A549 (cell line): ENCODE measurements around the gene ARIH2. TPM values are rescaled to one million over a fixed set of nuclear protein-coding genes. Genes with fewer than 3 reads are reported as not detected.
"Not testable (repeated sequence)": the region's sequence is repeated elsewhere in the genome, so short reads cannot be mapped to it uniquely, and the experiment has no call there.

Experiments
- ATAC-seq, 2 experiments: fragments of 200-7000 bp in 1 of 2; fragments of >200 bp in 1 of 2; cut with Nextera tagmentation in 1 of 2; cut with Tn5 transposase in 1 of 2; 3 replicates each; pipeline versions ENCODE4 v1.8.0 to v1.9.1; 2018 to 2020; ENCODE audit warnings: mild to moderate bottlenecking in 1 of 2, moderate library complexity in 1 of 2
- CTCF ChIA-PET: fragments of 300-600 bp; sonication (Branson Sonifier 250); formaldehyde crosslinking; extraction: SDS; loops from one replicate; lab custom pipeline; 2021; ENCODE audit warnings: antibody characterized with exemption, inconsistent platforms; lab: Yijun Ruan, JAX
- POLR2A ChIA-PET: fragments of 350-600 bp; formaldehyde crosslinking; extraction: SDS; loops from one replicate; lab custom pipeline; 2021; ENCODE audit warnings: antibody characterized with exemption, inconsistent platforms; lab: Yijun Ruan, JAX
- DNase-seq, 2 experiments: peaks; one replicate each; pipeline versions ENCODE4 v3.0.0 to v3.0.0-alpha.2; 2011 to 2016; ENCODE audit warnings: low read depth in 1 of 2, low spot score in 1 of 2
- FAIRE-seq: peaks from 2 replicates; lab custom pipeline; 2011; peaks lifted over from hg19 to GRCh38; lab: Jason Lieb, UNC
- H3K27ac ChIP-seq, 2 experiments: fragments of >200 bp; sonication (Bioruptor Twin); formaldehyde crosslinking; 3 replicates each; pipeline ENCODE4 v1.5.1; 2016 to 2017
- H3K4me1 ChIP-seq: fragments of >200 bp; sonication (Bioruptor Twin); formaldehyde crosslinking; 3 replicates; pipeline ENCODE4 v1.6.1; 2016
- H3K4me2 ChIP-seq: fragments of >200 bp; sonication (Bioruptor Twin); formaldehyde crosslinking; 3 replicates; pipeline ENCODE4 v1.6.1; 2016
- H3K4me3 ChIP-seq: fragments of >200 bp; sonication (Bioruptor Twin); formaldehyde crosslinking; 3 replicates; pipeline ENCODE4 v1.5.1; 2016
- H3K9me3 ChIP-seq: fragments of >200 bp; sonication (Bioruptor Twin); formaldehyde crosslinking; 3 replicates; pipeline ENCODE4 v1.6.1; 2016
- EP300 ChIP-seq, 2 experiments: fragments of >200 bp; sonication (Bioruptor Twin); formaldehyde crosslinking; IDR thresholded peaks; 2 replicates in 1 of 2; 3 replicates in 1 of 2; pipeline ENCODE4 v1.6.1; 2016 to 2017
- FOSB ChIP-seq: fragments of 250-450 bp; sonication (Bioruptor Pico); IDR thresholded peaks from 2 replicates; pipeline ENCODE4 v1.5.0; 2020; ENCODE audit warnings: mild to moderate bottlenecking, moderate library complexity
- HDAC2 ChIP-seq: fragments of 200-600 bp; sonication (generic); IDR thresholded peaks from 2 replicates; pipeline ENCODE4 v1.6.1; 2016
- HOXA7 ChIP-seq: fragments of 250-450 bp; sonication (Bioruptor Pico); IDR thresholded peaks from 2 replicates; pipeline ENCODE4 v1.5.0; 2020; ENCODE audit warnings: mild to moderate bottlenecking, moderate library complexity
- HOXB13 ChIP-seq: fragments of 250-450 bp; sonication (Bioruptor Pico); IDR thresholded peaks from 2 replicates; pipeline ENCODE4 v1.5.0; 2020; ENCODE audit warnings: low read depth, mild to moderate bottlenecking, moderate library complexity
- JUN ChIP-seq, 2 experiments: fragments of >200 bp; sonication (Bioruptor Twin); formaldehyde crosslinking; IDR thresholded peaks; 2 replicates in 1 of 2; 3 replicates in 1 of 2; pipeline ENCODE4 v1.6.1; 2016 to 2017
- KDM1A ChIP-seq: fragments of 200-600 bp; sonication (generic); IDR thresholded peaks from 2 replicates; pipeline ENCODE4 v1.6.1; 2016; ENCODE audit warnings: low read depth, mild to moderate bottlenecking
- MAFK ChIP-seq: fragments of 450-650 bp; IDR thresholded peaks from 2 replicates; pipeline ENCODE4 v1.6.1; 2014; ENCODE audit not compliant: partially characterized antibody
- MAZ ChIP-seq: fragments of 150-350 bp; IDR thresholded peaks from 2 replicates; pipeline ENCODE4 v1.6.1; 2014; ENCODE audit warnings: antibody characterized with exemption, low read depth, low read length, borderline replicate concordance
- PHF8 ChIP-seq: fragments of 200-600 bp; sonication (generic); IDR thresholded peaks from 2 replicates; pipeline ENCODE4 v1.6.1; 2016; ENCODE audit warnings: low read depth, mild to moderate bottlenecking, antibody characterized with exemption, moderate library complexity, borderline replicate concordance
- POLR2A ChIP-seq: IDR thresholded peaks from 2 replicates; pipeline ENCODE4 v1.6.1; 2012; ENCODE audit warnings: mild to moderate bottlenecking, low read length
- RAD21 ChIP-seq, 2 experiments: fragments of >200 bp in 1 of 2; sonication (Bioruptor Twin) in 1 of 2; formaldehyde crosslinking in 1 of 2; IDR thresholded peaks in 1 of 2; conservative IDR thresholded peaks in 1 of 2; 2 replicates in 1 of 2; 3 replicates in 1 of 2; pipeline ENCODE4 v1.6.1; 2012 to 2018; ENCODE audit warnings: inconsistent platforms in 1 of 2
- RNF2 ChIP-seq: fragments of 200-600 bp; sonication (generic); IDR thresholded peaks from 2 replicates; pipeline ENCODE4 v1.6.1; 2016; ENCODE audit warnings: low read depth, mild to moderate bottlenecking, antibody characterized with exemption, moderate library complexity, borderline replicate concordance
- TP53 ChIP-seq: fragments of 250-450 bp; sonication (Bioruptor Pico); IDR thresholded peaks from 2 replicates; pipeline ENCODE4 v1.5.0; 2021; ENCODE audit warnings: mild to moderate bottlenecking, moderate library complexity
- ZNF302 ChIP-seq: fragments of 250-450 bp; sonication (Bioruptor Pico); IDR thresholded peaks from 2 replicates; pipeline ENCODE4 v1.9.0; 2021; ENCODE audit warnings: inconsistent platforms, mild to moderate bottlenecking, moderate library complexity
- WGBS: methylation state at CpG from one replicate; pipeline ENCODE4 v1.1.6; 2017; ENCODE audit errors: missing lambda C conversion rate; 5-methylcytosine and 5-hydroxymethylcytosine counted together
- polyA plus RNA-seq, 4 experiments: library from polyadenylated mRNA; depleted of rRNA in 3 of 4; stranded (reverse); fragments of >200 nt; fragmentation: RNase III in 1 of 4; extraction: RNeasy Plus Mini Kit Qiagen cat#74134 plus additional on column Dnase treatment in 1 of 4; gene quantifications; 2 replicates in 3 of 4; 3 replicates in 1 of 4; pipeline ENCODE4 v1.2.3, GENCODE V29; 2011 to 2017
- TF ChIP-seq, protein P1 (sequence below): fragments of >200 bp; sonication (Bioruptor Twin); formaldehyde crosslinking; IDR thresholded peaks from 3 replicates; pipeline ENCODE4 v1.6.1; 2016
- TF ChIP-seq, protein P2 (sequence below): IDR thresholded peaks from 2 replicates; pipeline ENCODE4 v1.6.1; 2012
- TF ChIP-seq, protein P3 (sequence below): fragments of >200 bp; sonication (Bioruptor Twin); formaldehyde crosslinking; IDR thresholded peaks from 2 replicates; pipeline ENCODE4 v1.6.1; 2016
- TF ChIP-seq, protein P4 (sequence below): fragments of 250-450 bp; sonication (Bioruptor Pico); IDR thresholded peaks from 2 replicates; pipeline ENCODE4 v1.5.0; 2021; ENCODE audit warnings: mild to moderate bottlenecking, moderate library complexity, borderline replicate concordance
- TF ChIP-seq, protein P5 (sequence below): fragments of 450-650 bp; IDR thresholded peaks from 2 replicates; pipeline ENCODE4 v1.6.1; 2014; ENCODE audit warnings: antibody characterized with exemption

ARIH2 gene
- polyA plus RNA-seq, 2 of the 4 experiments (the other 2 are of a cell fraction), result 52.4 to 88.8 TPM

DNA sequence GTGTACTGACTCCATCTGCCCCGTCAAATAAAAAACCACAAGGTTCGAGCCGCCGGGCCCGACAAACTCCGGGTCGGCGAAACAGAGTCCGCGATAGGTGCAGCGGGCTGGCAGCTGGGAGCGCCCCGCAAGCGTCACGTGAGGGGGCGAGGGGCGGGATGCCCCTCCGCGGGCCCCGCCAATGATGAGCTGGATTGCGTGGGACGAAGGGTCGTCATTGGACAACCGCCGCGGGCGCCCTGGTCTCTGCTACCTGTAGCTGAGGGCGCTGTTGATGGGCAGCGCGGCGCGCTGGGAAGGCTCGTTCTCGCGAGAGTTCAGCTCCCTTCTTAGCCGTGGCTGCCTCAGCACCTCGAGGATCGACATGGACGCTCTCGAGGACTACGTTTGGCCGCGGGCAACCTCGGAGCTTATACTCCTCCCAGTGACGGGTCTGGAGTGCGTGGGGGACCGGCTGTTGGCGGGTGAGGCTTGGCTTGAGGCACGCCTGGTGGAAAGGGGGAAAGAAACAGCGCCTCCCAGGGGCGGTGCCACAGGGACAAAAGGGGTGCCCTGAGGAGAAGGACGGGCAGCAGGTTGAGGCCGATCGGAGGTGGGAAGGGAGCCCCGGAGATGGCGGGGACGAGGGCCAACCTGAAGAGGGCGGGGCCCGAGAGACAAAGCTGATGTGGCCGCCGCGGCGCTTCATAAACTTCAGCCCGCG lies 88.6 kb downstream of the ARIH2 start, which contains the start of gene WDR6 (continued):
- TF ChIP-seq, protein P1, sequence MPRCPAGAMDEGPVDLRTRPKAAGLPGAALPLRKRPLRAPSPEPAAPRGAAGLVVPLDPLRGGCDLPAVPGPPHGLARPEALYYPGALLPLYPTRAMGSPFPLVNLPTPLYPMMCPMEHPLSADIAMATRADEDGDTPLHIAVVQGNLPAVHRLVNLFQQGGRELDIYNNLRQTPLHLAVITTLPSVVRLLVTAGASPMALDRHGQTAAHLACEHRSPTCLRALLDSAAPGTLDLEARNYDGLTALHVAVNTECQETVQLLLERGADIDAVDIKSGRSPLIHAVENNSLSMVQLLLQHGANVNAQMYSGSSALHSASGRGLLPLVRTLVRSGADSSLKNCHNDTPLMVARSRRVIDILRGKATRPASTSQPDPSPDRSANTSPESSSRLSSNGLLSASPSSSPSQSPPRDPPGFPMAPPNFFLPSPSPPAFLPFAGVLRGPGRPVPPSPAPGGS, result peak; percentile 66; the same call in 2 of the 3 replicates
- TF ChIP-seq HOXA7 (CRISPR knock-in tag), result peak; percentile 43; the same call in 1 of the 2 replicates
- TF ChIP-seq MAFK, result peak; percentile 18
- TF ChIP-seq HOXB13, result peak; percentile 31; the same call in 1 of the 2 replicates
- no peak for TF ChIP-seq KDM1A
- peak; percentile 40; the same call in 1 of the 2 replicates for TF ChIP-seq FOSB (CRISPR knock-in tag)
- TF ChIP-seq PHF8, result peak; percentile 56; the same call in 1 of the 2 replicates
- TF ChIP-seq, protein P2, sequence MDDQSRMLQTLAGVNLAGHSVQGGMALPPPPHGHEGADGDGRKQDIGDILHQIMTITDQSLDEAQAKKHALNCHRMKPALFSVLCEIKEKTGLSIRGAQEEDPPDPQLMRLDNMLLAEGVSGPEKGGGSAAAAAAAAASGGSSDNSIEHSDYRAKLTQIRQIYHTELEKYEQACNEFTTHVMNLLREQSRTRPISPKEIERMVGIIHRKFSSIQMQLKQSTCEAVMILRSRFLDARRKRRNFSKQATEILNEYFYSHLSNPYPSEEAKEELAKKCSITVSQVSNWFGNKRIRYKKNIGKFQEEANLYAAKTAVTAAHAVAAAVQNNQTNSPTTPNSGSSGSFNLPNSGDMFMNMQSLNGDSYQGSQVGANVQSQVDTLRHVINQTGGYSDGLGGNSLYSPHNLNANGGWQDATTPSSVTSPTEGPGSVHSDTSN, result 0 out of 2 replicates have a peak, but pooled peaks have one; percentile 46
- TF ChIP-seq EP300 (IDR thresholded peaks at IDR 0.05), result no peak
- TF ChIP-seq, protein P3, sequence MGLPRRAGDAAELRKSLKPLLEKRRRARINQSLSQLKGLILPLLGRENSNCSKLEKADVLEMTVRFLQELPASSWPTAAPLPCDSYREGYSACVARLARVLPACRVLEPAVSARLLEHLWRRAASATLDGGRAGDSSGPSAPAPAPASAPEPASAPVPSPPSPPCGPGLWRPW, result no peak
- TF ChIP-seq HDAC2, result no peak
- peak; percentile 64 for TF ChIP-seq POLR2A
- TF ChIP-seq, protein P4, sequence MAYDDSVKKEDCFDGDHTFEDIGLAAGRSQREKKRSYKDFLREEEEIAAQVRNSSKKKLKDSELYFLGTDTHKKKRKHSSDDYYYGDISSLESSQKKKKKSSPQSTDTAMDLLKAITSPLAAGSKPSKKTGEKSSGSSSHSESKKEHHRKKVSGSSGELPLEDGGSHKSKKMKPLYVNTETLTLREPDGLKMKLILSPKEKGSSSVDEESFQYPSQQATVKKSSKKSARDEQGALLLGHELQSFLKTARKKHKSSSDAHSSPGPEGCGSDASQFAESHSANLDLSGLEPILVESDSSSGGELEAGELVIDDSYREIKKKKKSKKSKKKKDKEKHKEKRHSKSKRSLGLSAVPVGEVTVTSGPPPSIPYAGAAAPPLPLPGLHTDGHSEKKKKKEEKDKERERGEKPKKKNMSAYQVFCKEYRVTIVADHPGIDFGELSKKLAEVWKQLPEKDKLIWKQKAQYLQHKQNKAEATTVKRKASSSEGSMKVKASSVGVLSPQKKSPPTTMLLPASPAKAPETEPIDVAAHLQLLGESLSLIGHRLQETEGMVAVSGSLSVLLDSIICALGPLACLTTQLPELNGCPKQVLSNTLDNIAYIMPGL (CRISPR knock-in tag), result no peak
- TF ChIP-seq RAD21 (conservative IDR thresholded peaks at IDR 0.05 in 1 of 2, IDR thresholded peaks at IDR 0.05 in 1 of 2), result no peak
- TF ChIP-seq, protein P5, sequence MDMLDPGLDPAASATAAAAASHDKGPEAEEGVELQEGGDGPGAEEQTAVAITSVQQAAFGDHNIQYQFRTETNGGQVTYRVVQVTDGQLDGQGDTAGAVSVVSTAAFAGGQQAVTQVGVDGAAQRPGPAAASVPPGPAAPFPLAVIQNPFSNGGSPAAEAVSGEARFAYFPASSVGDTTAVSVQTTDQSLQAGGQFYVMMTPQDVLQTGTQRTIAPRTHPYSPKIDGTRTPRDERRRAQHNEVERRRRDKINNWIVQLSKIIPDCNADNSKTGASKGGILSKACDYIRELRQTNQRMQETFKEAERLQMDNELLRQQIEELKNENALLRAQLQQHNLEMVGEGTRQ, result peak; percentile 96
- TF ChIP-seq ZNF302, result no peak
- peak in 1 of 2 experiments; percentile 74; a peak in 3 of 5 replicates for TF ChIP-seq JUN (IDR thresholded peaks at IDR 0.05)
- TF ChIP-seq MAZ, result no peak
- no peak for TF ChIP-seq RNF2
- no peak for TF ChIP-seq TP53 (CRISPR knock-in tag)

DNA sequence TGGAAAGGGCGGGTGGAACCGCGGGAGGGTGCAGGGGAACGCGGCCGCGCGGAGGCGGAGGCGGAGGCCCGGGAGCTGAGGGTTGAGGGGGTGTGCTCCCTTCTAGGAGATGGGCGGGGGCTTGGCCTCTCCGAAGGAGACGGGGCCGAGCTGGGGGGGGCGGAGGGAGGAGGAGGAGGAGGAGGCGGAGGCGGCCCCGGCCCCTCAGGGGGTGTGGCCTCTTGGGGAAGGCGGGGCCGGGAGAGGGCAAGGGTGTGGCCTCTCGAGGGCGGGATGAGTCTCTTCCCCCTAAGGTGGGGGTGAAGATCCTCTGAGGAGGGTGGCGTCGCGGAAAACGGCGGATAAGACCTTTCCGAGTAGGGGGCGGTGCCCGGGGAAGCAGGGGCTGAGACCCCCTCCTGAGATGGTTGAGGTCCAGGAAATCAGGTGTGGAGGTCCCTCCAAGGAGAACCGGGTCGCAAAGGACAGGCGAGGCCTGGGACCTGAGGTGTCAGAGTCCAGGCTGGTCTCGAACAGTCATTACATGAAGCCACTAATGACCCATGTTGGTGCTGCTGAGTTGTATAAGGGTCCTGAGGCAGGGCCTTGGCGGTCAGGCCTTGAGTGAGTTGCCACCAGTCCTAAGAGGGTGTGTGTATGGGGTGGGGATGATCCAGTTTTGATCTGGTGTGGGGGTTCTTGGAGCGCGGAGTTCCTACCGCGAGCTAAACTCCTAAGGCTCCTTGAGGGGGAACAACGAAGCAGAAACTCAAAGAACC lies 89.3 kb downstream of the ARIH2 start:
- peaks cover 21% of the 10 kb centered on the region; the same call in 2 of the 3 replicates for H3K4me1 ChIP-seq
- H3K27ac ChIP-seq, result peak overlapping the region; percentile 98 to 100
- DNase-seq (peak; percentile 62 to 83), ATAC-seq (peak; percentile 62 to 77), FAIRE-seq (no peak)
- H3K4me3 ChIP-seq, result peak overlapping the region; percentile 100
- TF ChIP-seq PHF8, result no peak
- peak; percentile 43; the same call in 1 of the 2 replicates for TF ChIP-seq MAZ
- H3K9me3 ChIP-seq, result no peaks in the 10 kb centered on the region
- ChIA-PET POLR2A (interaction anchor here (0.6 to 4.1 kb wide), 11 partner anchors 9 to 458 kb away, joined by 3 to 57 read pairs (median 7); partner anchors contain the start of genes ARIH2, DALRD3, IMPDH2 and NDUFAF3), CTCF (interaction anchor here (1.1 to 30.1 kb wide), 4 partner anchors 11 to 27 kb away, joined by 3 to 385 read pairs (median 34); partner anchors contain the start of genes DALRD3, NDUFAF3 and P4HTM)
- peak overlapping the region; percentile 99 for H3K4me2 ChIP-seq
- WGBS, result 45% methylated on average over 13 of the region's 41 CpGs

DNA sequence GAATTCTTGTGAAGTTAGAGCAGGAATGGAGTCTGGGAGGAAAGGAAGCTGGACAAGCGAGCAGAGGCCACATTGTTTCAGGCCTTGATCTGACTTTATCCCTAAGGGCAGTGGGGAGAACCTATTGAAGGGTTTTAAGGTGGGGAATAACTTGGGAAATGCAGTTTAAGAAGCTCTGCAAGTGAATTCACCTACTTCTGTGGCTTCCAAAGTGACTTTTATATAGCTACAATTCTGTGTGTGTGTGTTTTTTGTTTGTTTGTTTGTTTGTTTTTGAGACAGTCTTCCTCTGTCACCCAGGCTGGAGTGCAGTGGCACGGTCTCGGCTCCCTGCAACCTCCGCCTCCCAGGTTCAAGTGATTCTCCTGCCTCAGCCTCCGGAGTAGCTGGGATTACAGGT lies 90.0 kb downstream of the ARIH2 start:
- peaks cover 21% of the 10 kb centered on the region; the same call in 2 of the 3 replicates for H3K4me1 ChIP-seq
- CTCF ChIA-PET, result interaction anchor here (1.1 to 30.1 kb wide), 3 partner anchors 10 to 27 kb away, joined by 4 to 385 read pairs (median 65); partner anchors contain the start of genes DALRD3, NDUFAF3 and P4HTM
- POLR2A ChIA-PET, result interaction anchor here (0.6 to 4.1 kb wide), 3 partner anchors 11 to 458 kb away, joined by 4 to 57 read pairs (median 8); partner anchors contain the start of gene NDUFAF3
- not testable (repeated sequence) for H3K9me3 ChIP-seq, FAIRE-seq, ATAC-seq, DNase-seq
- peak overlapping the region in 1 of 2 experiments; percentile 98; a peak in 1 of 6 replicates for H3K27ac ChIP-seq
- peak overlapping the region; percentile 100; the same call in 1 of the 3 replicates for H3K4me3 ChIP-seq
- 96% methylated on average over 5 of the region's 5 CpGs for WGBS
- H3K4me2 ChIP-seq, result peak overlapping the region; percentile 99
